HepG2 (cell line): ENCODE results near the gene RABGGTB. TPM values are rescaled to one million over a fixed set of nuclear protein-coding genes. Genes with fewer than 3 reads are reported as not detected.

ENCODE experiments used
- ATAC-seq: fragments of 200-7000 bp; cut with Tn5 transposase; 3 replicates; pipeline ENCODE4 v1.9.1; 2020; ENCODE audit warnings: mild to moderate bottlenecking, moderate library complexity
- BruUV-seq: library from RNA; stranded (reverse); fragments of 400-500 nt; replicated peaks from 2 replicates; lab custom pipeline; 2021; lab: Mats Ljungman, UMichigan
- CTCF ChIA-PET: fragments of 300-600 bp; formaldehyde crosslinking; extraction: SDS; loops from one replicate; lab custom pipeline; 2021; ENCODE audit warnings: low total read pairs, inconsistent platforms, low intra/inter-chr PET ratio; lab: Yijun Ruan, JAX
- POLR2A ChIA-PET: fragments of 350-600 bp; sonication (Branson Sonifier 250); formaldehyde crosslinking; loops from one replicate; lab custom pipeline; 2020; ENCODE audit warnings: antibody characterized with exemption, inconsistent platforms; lab: Yijun Ruan, JAX
- DNase-seq: peaks from one replicate; pipeline ENCODE4 v3.0.0-alpha.2; 2015; ENCODE audit warnings: low spot score
- FAIRE-seq: peaks from 3 replicates; lab custom pipeline; 2011; peaks lifted over from hg19 to GRCh38; lab: Jason Lieb, UNC
- H2AFZ ChIP-seq: one replicate; pipeline ENCODE4 v1.6.1; 2011; ENCODE audit warnings: low read length, inconsistent platforms
- H3K27ac ChIP-seq: fragments of 300-600 bp; 3 replicates; pipeline ENCODE4 v1.8.0; 2011; ENCODE audit warnings: mixed run types, mild to moderate bottlenecking, mixed read lengths, low read length, inconsistent platforms; ENCODE audit not compliant: insufficient read depth; ENCODE audit errors: extremely low read length
- H3K27me3 ChIP-seq, 2 experiments: fragments of 200-600 bp in 1 of 2; 2 replicates in 1 of 2; 3 replicates in 1 of 2; pipeline versions ENCODE4 v1.6.0 to v1.8.0; 2011; ENCODE audit warnings: low read length in 2 of 2, mild to moderate bottlenecking in 2 of 2, moderate library complexity in 2 of 2, inconsistent platforms in 1 of 2; ENCODE audit not compliant: insufficient read depth in 2 of 2, control insufficient read depth in 1 of 2
- H3K36me3 ChIP-seq, 2 experiments: fragments of 200-600 bp in 1 of 2; replicated peaks in 1 of 2; 2 replicates in 1 of 2; 3 replicates in 1 of 2; pipeline versions ENCODE4 v1.5.1 to v1.8.0; 2011; ENCODE audit warnings: low read length in 2 of 2, inconsistent platforms in 1 of 2; ENCODE audit not compliant: insufficient read depth in 2 of 2, control insufficient read depth in 1 of 2
- H3K4me1 ChIP-seq: 2 replicates; pipeline ENCODE4 v1.5.1; 2012; ENCODE audit warnings: low read length, inconsistent platforms; ENCODE audit not compliant: insufficient read depth
- H3K4me2 ChIP-seq: 2 replicates; pipeline ENCODE4 v1.6.0; 2011; ENCODE audit warnings: low read depth, low read length, inconsistent platforms
- H3K4me3 ChIP-seq, 3 experiments: fragments of 200-600 bp in 1 of 3; sonication (generic), shearing (Covaris generic) in 1 of 3; replicated peaks in 1 of 3; 2 replicates each; pipeline ENCODE4 v1.5.1; 2011 to 2016; ENCODE audit warnings: low read length in 3 of 3, inconsistent platforms in 2 of 3, low read depth in 2 of 3, mild to moderate bottlenecking in 2 of 3, control low read depth in 1 of 3, mixed read lengths in 1 of 3; ENCODE audit not compliant: insufficient read depth in 1 of 3
- H3K79me2 ChIP-seq: one replicate; pipeline ENCODE4 v1.6.1; 2011; ENCODE audit warnings: low read length, inconsistent platforms; ENCODE audit not compliant: insufficient read depth
- H3K9ac ChIP-seq: 2 replicates; pipeline ENCODE4 v1.6.0; 2011; ENCODE audit warnings: mild to moderate bottlenecking, low read depth, low read length, inconsistent platforms; ENCODE audit not compliant: insufficient read depth
- H3K9me3 ChIP-seq: 2 replicates; pipeline ENCODE4 v1.5.1; 2012; ENCODE audit warnings: mild to moderate bottlenecking, low read length
- H4K20me1 ChIP-seq: 2 replicates; pipeline ENCODE4 v1.6.0; 2011; ENCODE audit warnings: inconsistent platforms, mild to moderate bottlenecking, low read length, moderate library complexity; ENCODE audit not compliant: insufficient read depth
- AKAP8 ChIP-seq: sonication (generic); formaldehyde crosslinking; IDR thresholded peaks from 2 replicates; pipeline ENCODE4 v1.5.1; 2020; ENCODE audit warnings: mild to moderate bottlenecking, missing genetic modification reagents
- CEBPB ChIP-seq: IDR thresholded peaks from 2 replicates; pipeline ENCODE4 v1.6.1; 2011; ENCODE audit warnings: low read depth, low read length, improper control_type of control experiment, borderline replicate concordance
- FOXA3 ChIP-seq: IDR thresholded peaks from 2 replicates; pipeline ENCODE4 v1.6.1; 2016; ENCODE audit warnings: missing genetic modification reagents, missing compliant biosample characterization
- HNF4G ChIP-seq, 2 experiments: sonication (generic) in 1 of 2; formaldehyde crosslinking in 1 of 2; IDR thresholded peaks; 2 replicates each; pipeline versions ENCODE4 v1.4.0 to v1.6.1; 2011 to 2020; ENCODE audit warnings: borderline replicate concordance in 2 of 2, low read depth in 2 of 2, mild to moderate bottlenecking in 2 of 2, low read length in 1 of 2, missing genetic modification reagents in 1 of 2, moderate library complexity in 1 of 2
- KDM4B ChIP-seq: sonication (generic); formaldehyde crosslinking; IDR thresholded peaks from 2 replicates; pipeline ENCODE4 v1.4.0; 2020; ENCODE audit warnings: missing genetic modification reagents
- NFYB ChIP-seq: sonication (generic); formaldehyde crosslinking; IDR thresholded peaks from 2 replicates; pipeline ENCODE4 v1.4.0; 2020; ENCODE audit warnings: missing genetic modification reagents
- RARA ChIP-seq: IDR thresholded peaks from 2 replicates; pipeline ENCODE4 v1.6.1; 2016; ENCODE audit warnings: missing genetic modification reagents, missing compliant biosample characterization
- REPIN1 ChIP-seq: sonication (generic); formaldehyde crosslinking; IDR thresholded peaks from 2 replicates; pipeline ENCODE4 v1.8.0; 2022; ENCODE audit warnings: missing genetic modification reagents, low read depth, mild to moderate bottlenecking, borderline replicate concordance
- SIN3A ChIP-seq: IDR thresholded peaks from 2 replicates; pipeline ENCODE4 v1.6.1; 2011; ENCODE audit warnings: low read depth, mild to moderate bottlenecking, control low read depth, low read length, borderline replicate concordance
- SOX5 ChIP-seq: IDR thresholded peaks from 2 replicates; pipeline ENCODE4 v1.6.1; 2016; ENCODE audit warnings: borderline replicate concordance
- SOX6 ChIP-seq, 2 experiments: fragments of 450-650 bp in 1 of 2; sonication (generic) in 1 of 2; formaldehyde crosslinking in 1 of 2; IDR thresholded peaks; 2 replicates each; pipeline versions ENCODE4 v1.4.0 to v1.6.1; 2017 to 2020; ENCODE audit warnings: antibody characterized with exemption in 1 of 2, mild to moderate bottlenecking in 1 of 2, missing genetic modification reagents in 1 of 2
- TFDP1 ChIP-seq: IDR thresholded peaks from 2 replicates; pipeline ENCODE4 v1.6.1; 2016; ENCODE audit warnings: missing compliant biosample characterization, missing genetic modification reagents, borderline replicate concordance
- ZBTB8A ChIP-seq: sonication (generic); formaldehyde crosslinking; IDR thresholded peaks from 2 replicates; pipeline ENCODE4 v1.4.0; 2020; ENCODE audit warnings: mild to moderate bottlenecking, low read depth, missing genetic modification reagents, borderline replicate concordance
- ZNF251 ChIP-seq: sonication (generic); formaldehyde crosslinking; IDR thresholded peaks from 2 replicates; pipeline ENCODE4 v1.9.0; 2021; ENCODE audit warnings: mild to moderate bottlenecking, missing genetic modification reagents
- ZNF446 ChIP-seq: sonication (generic); formaldehyde crosslinking; IDR thresholded peaks from 2 replicates; pipeline ENCODE4 v1.5.0; 2020; ENCODE audit warnings: mild to moderate bottlenecking, missing genetic modification reagents
- ZNF609 ChIP-seq: sonication (generic); formaldehyde crosslinking; IDR thresholded peaks from 2 replicates; pipeline ENCODE4 v1.4.0; 2020; ENCODE audit warnings: mild to moderate bottlenecking, missing genetic modification reagents, borderline replicate concordance
- ZNF775 ChIP-seq: sonication (generic); formaldehyde crosslinking; IDR thresholded peaks from 2 replicates; pipeline ENCODE4 v1.4.0; 2020; ENCODE audit warnings: missing genetic modification reagents, mild to moderate bottlenecking, moderate library complexity, borderline replicate concordance
- ZNF816 ChIP-seq: sonication (generic); formaldehyde crosslinking; IDR thresholded peaks from 2 replicates; pipeline ENCODE4 v1.8.0; 2022; ENCODE audit warnings: missing genetic modification reagents, mild to moderate bottlenecking, borderline replicate concordance
- ZNF839 ChIP-seq: sonication (generic); formaldehyde crosslinking; IDR thresholded peaks from 2 replicates; pipeline ENCODE4 v1.4.0; 2020; ENCODE audit warnings: missing genetic modification reagents, mild to moderate bottlenecking, borderline replicate concordance
- ZSCAN31 ChIP-seq: sonication (generic); formaldehyde crosslinking; IDR thresholded peaks from 2 replicates; pipeline ENCODE4 v1.5.0; 2020; ENCODE audit warnings: low read depth, mild to moderate bottlenecking, missing genetic modification reagents
- WGBS: methylation state at CpG from one replicate; pipeline ENCODE4 v1.1.6; 2017; ENCODE audit warnings: low lambda C conversion rate; 5-methylcytosine and 5-hydroxymethylcytosine counted together
- in situ Hi-C: cut with HindIII; loops from 2 replicates; pipeline ENCODE4 v1.10.0; 2017; ENCODE audit warnings: low pct_unique_long_range_greater_than_20kb; ENCODE audit not compliant: extremely low pct_ligation_motif_present
- intact Hi-C: fragments of 100-400 bp; cut with micrococcal nuclease; formaldehyde crosslinking; loops from one replicate; pipeline ENCODE4 v1.10.0; 2022; ENCODE audit not compliant: unreplicated experiment
- polyA plus RNA-seq, 8 experiments: library from polyadenylated mRNA; depleted of rRNA in 3 of 8; stranded (reverse) in 7 of 8; unstranded in 1 of 8; fragments of >200 nt; fragmentation: Illumina TruSeq in 4 of 8; extraction: Trizol in 4 of 8; gene quantifications; 2 replicates each; pipeline versions ENCODE4 v1.2.1 to v1.2.3, GENCODE V29; 2011 to 2016; ENCODE audit warnings: low read depth in 4 of 8, missing spikeins in 1 of 8, mixed read lengths in 1 of 8; ENCODE audit not compliant: insufficient read depth in 1 of 8
- total RNA-seq, 5 experiments: library from RNA; depleted of rRNA; stranded (reverse); fragments of >200 nt; fragmentation: Illumina TruSeq; extraction: Trizol; gene quantifications; 2 replicates each; pipeline ENCODE4 v1.2.3, GENCODE V29; 2016; ENCODE audit warnings: low read depth in 1 of 5

The RABGGTB gene
- total and polyA plus RNA-seq, 2 of the 13 experiments (the other 11 are each of a cell fraction or from before 2014, with no cell fraction given): 185 to 290 TPM

- 36% methylated on average over 3 of the region's 3 CpGs for WGBS
- ATAC-seq (peak; percentile 74), DNase-seq (no peak), FAIRE-seq (no peak)
- Histone ChIP-seq H3K4me2 (no peak overlapping the region), H3K27ac (no peak overlapping the region), H2AFZ (no peak overlapping the region), H3K36me3 (no peaks in the 10 kb centered on the region), H3K27me3 (no peaks in the 10 kb centered on the region), H3K4me1 (peaks cover 9% of the 10 kb centered on the region; the same call in 1 of the 2 replicates), H3K9ac (no peak overlapping the region), H4K20me1 (no peaks in the 10 kb centered on the region), H3K9me3 (no peaks in the 10 kb centered on the region), H3K79me2 (no peaks in the 10 kb centered on the region), H3K4me3 (no peak overlapping the region)
- intact Hi-C loops (no loop called here), in situ Hi-C loops (no loop called here)
- ChIA-PET CTCF (no interaction called here), POLR2A (interaction anchor here (1.0 kb wide), 1 partner anchor 26 kb away, joined by 3 read pairs; the partner anchor contains the start of gene RABGGTB)
- no TSS peak for BruUV-seq
- TF ChIP-seq CEBPB (no peak), ZNF816 (CRISPR knock-in tag) (no peak), TFDP1 (no peak), SOX6 (IDR thresholded peaks at IDR 0.05) (no peak), SOX6 (CRISPR knock-in tag; IDR thresholded peaks at IDR 0.05) (no peak), ZNF609 (CRISPR knock-in tag) (no peak), RARA (CRISPR knock-in tag) (0 out of 2 replicates have a peak, but pooled peaks have one; percentile 10), ZSCAN31 (CRISPR knock-in tag) (no peak), ZNF839 (CRISPR knock-in tag) (no peak), HNF4G (IDR thresholded peaks at IDR 0.05; ENCODE audit: borderline replicate concordance, low read depth, low read length) (no peak), HNF4G (CRISPR knock-in tag; IDR thresholded peaks at IDR 0.05; ENCODE audit: borderline replicate concordance, low read depth) (no peak), AKAP8 (no peak), FOXA3 (CRISPR knock-in tag) (peak; percentile 50; the same call in 1 of the 2 replicates), ZNF775 (no peak), REPIN1 (CRISPR knock-in tag) (no peak), SIN3A (no peak), ZBTB8A (CRISPR knock-in tag) (no peak), ZNF446 (no peak), SOX5 (CRISPR knock-in tag) (no peak; the same call in 1 of the 2 replicates), KDM4B (CRISPR knock-in tag) (no peak), NFYB (CRISPR knock-in tag) (no peak), ZNF251 (CRISPR knock-in tag) (no peak)
These were observed 26.0 kb downstream of the RABGGTB start for GRCh38 chr1:75812065-75812464.
